Embryonic facial prominence (tissue), 1 donor: ENCODE measurements around the gene SLC27A2.
"Not testable (repeated sequence)": the region's sequence is repeated elsewhere in the genome, so short reads cannot be mapped to it uniquely, and the experiment has no call there.

Experiments
- DNase-seq: peaks from one replicate; pipeline ENCODE4 v3.0.0-alpha.2; 2016; ENCODE audit errors: extremely low spot score

The SLC27A2 gene

DNA sequence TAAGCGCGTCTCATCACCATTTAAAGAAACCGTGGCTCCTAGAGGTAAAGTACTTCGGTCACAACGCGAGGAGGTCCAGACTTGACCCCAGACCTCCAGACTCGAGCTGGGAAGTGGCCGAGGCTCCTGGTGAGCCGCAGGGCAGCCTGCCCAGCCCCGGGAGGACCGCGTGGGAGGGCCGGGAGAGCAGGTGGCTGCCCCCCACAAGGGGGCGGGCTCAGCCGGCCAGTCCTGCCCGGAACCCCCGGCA, at the start of gene SLC27A2:
TSS of gene SLC27A2 (plus strand) at position 228 of the 250 bp plus-strand sequence. CDS start 232 bp downstream, outside the sequence.
- DNase-seq, result no peak

DNA sequence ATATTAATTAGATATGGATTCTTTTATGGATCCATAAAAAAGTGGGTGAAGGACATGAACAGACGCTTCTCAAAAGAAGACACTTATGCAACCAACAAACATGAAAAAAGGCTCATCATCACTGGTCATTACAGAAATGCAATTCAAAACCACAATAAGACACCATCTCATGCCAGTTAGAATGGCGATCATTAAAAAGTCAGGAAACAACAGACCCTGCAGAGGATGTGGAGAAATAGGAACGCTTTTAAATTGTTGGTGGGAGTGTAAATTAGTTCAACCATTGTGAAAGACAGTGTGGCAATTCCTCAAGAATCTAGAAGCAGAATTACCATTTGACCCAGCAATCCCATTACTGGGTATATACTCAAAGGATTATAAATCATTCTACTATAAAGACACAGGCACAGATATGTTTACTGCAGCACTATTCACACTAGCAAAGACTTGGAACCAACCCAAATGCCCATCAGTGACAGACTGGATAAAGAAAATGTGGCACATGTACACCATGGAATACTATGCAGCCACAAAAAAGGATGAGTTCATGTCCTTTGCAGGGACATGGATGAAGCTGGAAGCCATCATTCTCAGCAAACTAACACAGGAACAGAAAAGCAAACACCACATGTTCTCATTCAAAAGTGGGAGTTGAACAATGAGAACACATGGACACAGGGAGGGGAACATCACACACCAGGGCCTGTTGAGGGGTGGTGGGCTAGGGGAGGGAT, 49.6 kb upstream of the SLC27A2 start:
- DNase-seq, result not testable (repeated sequence)

DNA sequence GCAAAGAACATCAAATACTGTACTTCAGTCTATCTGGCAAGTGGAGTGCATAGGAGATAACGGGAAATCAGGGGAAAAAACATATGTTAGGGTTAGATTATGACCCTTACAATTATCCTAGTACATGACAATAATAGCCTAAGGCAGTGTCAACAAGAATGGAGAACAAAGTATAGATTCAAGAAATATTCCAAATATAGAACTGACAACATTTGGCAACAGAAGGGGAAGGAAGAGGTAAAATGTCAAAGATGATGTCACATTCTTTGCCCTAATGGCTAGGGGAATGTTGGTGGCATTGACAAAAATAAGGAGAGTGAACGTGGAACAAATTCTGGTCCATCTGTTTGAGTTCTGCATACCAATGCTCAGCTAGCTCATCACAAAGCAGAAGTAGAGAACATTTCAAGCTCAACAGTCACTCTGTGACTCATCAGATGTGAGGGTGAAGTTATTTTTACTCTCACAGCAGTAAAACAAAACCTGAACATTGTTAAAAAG, 47.4 kb upstream of the SLC27A2 start:
- DNase-seq, result no peak

DNA sequence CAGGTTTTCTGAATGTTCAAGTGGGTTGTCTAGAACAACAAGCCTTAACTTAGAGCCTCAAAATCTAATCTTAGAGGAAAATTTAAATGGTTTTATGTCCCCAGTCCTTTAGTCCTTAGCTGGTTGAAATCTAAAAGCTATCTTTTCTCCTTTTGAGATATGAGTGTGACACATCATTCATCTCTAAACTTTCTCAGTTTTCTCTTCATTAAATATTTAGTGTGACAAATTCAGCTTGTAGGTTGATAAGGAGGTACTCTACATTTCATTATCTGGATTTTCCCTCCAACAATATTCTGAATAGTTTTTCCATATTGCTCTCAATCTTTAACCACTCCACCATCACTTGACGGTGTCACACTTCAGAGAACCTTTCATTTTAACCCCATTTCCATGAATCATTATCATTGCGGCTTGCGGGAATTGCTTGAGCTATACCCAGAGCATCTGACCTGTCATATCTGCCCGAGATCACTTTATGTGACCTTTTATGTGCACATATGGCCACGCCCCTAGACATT, 46.9 kb upstream of the SLC27A2 start:
- no peak for DNase-seq

DNA sequence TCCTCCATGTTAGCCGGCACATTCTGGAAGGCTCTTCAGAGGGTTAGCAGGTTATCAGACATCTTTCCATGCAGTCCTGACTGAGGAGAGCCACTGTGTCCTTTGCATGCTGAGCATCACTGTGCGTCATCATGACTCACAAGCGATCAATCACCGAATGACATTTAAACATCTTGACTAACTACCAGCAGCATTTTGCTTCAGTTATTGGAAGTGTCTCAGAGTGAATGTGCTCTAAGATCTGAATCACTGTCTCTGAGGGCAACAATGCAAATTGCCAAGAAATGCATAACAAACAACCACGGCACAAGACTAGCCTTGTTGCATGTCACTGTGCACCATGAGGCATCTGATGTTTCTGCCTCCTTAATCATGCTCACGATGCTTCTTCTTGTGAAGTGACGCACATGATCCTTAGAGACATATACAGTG, 44.6 kb upstream of the SLC27A2 start:
- DNase-seq, result no peak

DNA sequence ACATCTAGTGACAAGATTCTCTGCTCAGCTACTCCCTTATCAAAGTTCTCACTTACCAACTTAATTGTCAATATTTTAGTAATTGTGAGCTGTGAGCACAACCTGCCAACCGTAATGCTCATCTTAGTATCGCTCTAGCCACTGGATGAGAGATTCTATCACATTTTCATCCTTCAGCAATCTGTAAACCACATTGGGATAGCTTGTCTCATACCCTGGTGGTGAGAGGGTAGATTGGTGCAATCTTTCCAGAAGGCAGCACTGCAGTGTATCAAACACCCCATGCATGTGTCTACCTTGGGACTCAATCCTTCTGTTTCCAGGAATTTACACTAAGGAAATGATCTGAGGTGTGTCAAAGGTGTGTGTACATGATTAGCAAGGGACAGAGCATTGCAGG, 44.1 kb upstream of the SLC27A2 start:
- DNase-seq, result no peak

DNA sequence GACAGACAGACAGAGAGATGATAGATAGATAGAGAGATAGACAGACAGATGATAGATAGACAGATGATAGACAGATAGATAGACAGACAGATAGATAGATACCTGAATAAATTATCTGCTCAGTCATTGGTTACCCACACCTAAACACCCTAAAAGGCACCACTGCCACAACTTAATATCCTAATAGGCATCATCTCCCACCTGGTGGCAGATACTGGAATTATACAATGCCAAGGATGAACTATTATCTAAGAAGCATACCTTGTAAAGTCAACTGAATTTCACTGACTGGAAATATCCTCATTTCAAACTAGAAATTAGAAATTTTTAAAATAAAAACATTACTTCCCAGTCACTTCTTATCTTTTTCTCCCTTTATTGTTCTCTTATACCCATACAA, 43.6 kb upstream of the SLC27A2 start:
- no peak for DNase-seq

DNA sequence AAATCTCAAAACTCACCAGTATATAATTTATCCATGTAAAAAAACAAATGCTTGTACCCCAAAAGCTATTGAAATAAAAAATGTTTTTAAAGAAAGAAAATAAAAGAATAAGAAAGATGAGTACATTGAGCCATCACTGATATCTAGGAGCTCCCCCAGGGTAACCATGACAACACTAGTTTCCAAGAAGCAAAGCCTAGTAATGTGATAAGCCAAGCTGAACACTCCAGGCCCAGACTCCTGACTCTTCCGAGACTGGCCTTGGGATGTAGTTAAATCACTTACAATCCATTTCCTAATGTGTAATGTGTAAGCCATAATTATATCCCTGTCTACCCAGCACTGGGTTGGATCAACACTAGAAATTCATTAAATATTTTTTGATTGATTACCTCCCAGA, 41.9 kb upstream of the SLC27A2 start:
- DNase-seq, result no peak

DNA sequence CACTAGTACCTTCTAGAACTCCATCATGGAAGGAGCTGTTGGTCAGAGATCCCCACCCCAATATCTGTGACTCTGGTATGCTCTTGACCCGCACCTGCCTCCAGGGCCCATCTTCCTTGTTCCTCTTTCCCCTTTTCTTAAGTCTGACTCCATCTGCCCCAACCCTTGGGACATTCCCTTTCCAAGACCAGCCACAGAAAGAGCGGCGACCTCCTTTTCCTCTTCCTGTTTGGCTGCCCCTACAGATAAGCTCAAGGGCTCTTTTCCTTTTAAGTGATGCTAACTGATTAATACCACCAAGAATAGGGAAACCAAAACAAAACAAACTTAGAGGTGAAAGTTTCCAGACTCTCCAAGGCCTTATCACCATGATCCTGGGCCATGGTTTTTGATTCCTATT, 41.0 kb upstream of the SLC27A2 start:
- no peak for DNase-seq

DNA sequence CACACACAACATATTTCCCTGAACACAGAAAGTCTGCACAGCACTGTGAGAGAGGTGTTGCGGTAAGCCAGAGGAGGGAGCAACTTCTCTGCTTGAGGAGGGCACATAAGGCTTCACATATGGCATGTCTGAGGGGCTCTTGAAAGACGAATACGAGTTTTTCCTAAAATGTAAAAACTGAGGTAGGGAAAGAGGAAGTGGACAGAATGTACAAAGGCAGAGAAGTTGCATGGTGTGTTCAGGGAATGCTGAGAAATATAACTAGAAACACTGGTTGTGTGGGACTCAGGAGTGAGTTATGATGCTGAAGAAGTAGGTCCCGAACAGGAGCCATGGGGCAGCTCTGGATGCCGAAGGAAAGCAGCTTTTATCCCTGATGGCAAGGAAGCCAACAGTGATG, 40.1 kb upstream of the SLC27A2 start:
- DNase-seq, result no peak

DNA sequence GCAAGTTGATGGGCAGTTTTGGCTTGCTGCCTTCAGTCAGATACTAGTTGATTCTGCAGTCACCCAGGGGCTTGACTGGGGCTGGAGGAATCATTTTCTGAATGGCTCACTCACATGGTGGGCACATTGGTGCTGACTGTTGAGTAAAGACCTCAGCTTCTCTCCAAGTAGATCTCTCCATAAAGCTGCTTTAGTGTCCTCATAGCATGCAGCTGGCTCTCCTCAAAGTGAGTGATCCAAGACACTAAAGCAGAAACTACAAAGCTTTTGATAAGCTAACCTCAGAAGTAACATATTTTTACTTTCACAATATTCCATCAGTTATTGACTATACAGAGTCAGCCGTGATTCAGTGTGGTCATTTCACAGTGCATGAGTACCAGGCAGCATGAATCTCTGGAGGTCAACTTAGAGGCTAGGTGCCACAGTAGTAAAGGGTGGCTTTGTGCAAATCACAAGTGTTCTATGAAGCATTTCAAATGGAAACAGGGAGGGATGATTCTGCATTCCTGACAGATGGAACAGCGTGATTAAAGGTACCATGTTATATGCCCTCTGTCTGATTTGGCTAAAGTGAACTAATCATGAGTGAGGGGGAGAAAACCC, 38.6 kb upstream of the SLC27A2 start:
- no peak for DNase-seq

DNA sequence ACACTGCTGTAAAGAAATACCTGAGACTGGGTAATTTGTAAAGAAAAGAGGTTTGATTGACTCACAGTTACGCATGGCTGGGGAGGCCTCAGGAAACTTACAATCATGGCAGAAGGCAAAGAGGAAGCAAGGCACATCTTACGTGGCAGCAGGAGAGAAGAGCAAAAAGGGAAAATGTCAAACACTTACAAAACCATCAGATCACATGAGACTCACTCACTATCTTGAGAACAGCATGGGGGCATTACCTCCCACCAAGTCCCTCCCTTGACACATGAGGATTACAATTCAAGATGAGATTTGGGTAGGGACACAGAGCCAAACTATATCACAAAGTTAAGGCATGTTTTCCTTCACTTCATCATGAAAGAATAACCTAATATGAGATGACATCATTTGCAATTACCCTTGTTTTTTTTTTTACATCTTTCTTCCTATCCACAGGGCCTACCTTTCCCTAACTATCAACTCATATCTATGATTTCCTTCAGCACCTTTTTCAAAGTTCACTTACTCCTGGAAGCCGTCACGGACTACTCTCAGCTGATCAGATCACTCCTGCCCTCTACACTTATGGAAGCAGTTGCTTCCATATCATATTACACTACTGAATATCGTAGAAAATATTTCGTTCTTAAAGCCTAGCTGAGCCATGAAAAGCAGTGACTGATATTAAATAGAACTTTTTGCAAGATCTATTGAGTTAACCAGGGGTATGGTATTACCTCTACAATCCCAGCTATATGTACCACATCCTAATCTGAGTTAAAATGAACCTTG, 37.5 kb upstream of the SLC27A2 start:
- no peak for DNase-seq

DNA sequence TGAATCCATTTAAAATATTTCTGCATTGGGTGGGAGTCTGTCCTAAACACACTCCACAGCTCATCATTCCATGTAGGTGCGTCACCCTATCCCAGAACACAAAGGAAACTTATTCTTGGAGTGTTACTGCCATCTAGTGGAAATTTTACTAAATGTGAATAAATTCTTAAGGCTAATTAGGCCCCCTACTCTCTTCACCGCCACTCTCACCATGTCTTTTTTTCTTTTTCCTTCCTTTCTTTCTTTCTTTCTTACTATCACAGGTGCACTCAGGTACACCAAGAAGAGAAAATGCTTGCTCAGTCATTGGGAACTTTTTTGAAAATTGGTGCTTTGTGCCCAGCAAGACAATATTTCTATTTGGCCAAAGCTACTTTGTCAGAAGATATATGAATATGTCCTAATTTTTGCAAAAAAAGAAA, 36.5 kb upstream of the SLC27A2 start:
- peak; percentile 76 for DNase-seq

DNA sequence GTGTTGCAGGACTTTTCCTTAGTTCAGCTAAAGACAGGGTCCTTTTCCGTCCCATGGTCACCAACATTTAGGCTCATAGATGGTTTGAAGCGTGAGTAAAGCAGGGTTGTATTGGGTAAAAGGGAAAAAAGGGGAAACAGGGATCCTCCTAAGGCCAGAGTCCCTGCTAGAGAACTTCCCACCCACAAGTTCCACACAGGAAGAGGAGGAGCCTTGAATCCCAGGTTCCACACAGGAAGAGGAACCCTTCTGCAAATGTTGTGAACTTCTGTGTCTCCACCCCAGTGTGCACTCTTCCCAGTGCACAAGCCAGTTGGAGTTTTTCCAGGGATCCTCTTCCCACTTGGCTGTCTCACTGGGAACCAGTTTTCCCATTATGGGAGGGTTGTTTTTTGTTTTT, 35.4 kb upstream of the SLC27A2 start:
- no peak for DNase-seq

DNA sequence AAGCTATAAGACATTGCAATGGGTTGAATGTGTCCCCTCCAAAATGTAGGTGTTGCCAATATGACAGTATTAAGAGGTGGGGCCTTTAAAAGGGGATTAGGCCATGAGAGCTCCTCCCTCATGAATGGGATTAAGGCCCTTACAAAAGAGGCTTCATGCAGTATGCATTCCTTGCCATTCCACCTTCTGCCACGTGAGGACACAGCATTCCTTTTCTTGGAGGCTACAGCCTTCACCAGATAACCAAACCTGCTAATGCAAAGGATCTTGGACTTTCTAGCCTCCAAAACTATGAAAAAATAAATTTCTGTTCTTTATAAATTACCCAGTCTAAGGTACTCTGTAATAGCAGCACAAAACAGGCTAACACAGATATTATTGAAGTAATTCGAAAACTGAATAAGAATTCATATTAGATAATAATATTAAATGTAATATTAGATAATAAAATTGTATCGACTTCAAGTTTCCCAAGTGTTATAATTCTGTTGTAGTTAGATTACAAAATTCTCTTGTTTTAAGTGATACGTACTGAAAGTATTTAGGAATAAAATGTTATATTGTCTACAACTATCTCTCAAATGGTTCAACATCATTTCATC, 33.5 kb upstream of the SLC27A2 start:
- no peak for DNase-seq

DNA sequence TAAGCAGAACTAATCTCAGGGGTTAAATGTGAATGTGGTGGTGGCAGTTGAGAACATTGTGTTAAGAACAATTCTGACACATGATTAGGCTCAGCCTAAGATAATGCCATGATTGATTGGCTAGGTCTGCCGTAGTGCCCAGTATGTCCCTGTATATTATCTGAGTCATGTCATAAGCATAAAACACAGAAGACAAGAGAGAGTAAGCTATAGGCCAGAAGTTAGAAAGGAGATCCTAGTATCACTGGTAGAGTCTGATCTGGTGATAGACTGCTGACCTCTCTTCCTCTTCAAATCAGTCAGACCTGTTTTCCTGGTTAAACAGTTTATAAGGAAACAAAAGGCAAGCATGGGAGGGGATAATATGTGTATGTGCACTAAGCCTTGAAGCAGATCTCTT, 32.9 kb upstream of the SLC27A2 start:
- DNase-seq, result no peak

DNA sequence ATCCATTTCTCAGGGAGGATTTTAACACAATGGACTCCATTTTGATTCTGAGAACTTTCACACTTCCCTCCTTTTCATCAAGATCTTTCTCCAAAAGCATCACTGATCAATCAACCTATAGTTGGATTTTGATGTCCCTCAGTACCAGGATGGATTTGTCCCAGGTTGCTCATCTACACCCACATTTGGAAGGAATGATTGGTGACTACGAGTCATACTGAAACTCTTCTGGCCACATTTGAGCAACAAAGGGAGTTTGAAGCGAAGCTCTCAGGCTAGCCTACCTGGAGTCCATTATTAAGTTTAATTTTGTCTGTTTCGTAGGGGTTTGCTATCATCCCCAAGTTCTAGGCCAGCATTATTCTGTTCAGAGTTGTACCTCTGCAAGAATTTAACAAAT, 31.6 kb upstream of the SLC27A2 start:
- no peak for DNase-seq

DNA sequence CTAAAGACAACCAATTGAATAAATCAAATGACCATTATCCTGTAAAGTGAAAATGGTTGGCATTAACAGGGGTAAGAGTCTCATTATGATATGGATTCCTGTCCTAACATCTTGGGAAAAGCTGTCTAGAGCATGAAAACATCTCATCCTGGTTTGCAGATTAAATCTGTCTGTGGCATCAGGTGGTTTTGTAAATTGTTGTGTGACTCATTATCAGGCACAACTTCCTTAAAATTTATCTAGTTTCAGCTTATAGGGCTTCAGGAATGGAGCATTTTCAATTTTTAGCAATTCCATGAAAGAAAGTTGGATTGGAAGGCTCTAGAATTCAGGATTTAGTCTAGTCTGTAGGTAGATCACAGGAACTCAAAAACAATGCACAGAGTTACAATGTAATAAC, 31.1 kb upstream of the SLC27A2 start:
- no peak for DNase-seq

DNA sequence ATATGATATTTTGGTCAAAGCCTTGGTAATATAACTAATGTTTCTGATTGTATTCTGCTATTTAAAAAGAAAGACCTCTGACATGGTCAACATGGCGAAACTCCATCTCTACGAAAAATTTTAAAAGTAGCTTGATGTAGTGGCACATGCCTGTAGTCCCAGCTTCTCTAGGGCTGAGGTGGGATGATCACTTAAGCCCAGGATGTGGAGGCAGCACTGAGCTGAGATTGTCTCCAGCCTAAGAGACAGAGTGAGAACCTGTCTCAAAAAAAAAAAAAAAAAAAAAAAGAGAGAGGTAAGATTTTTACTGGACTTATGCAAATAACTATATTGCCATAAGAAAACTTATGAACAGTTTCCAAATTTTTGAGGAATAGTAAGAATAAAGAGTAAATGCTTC, 30.5 kb upstream of the SLC27A2 start:
- DNase-seq, result no peak

DNA sequence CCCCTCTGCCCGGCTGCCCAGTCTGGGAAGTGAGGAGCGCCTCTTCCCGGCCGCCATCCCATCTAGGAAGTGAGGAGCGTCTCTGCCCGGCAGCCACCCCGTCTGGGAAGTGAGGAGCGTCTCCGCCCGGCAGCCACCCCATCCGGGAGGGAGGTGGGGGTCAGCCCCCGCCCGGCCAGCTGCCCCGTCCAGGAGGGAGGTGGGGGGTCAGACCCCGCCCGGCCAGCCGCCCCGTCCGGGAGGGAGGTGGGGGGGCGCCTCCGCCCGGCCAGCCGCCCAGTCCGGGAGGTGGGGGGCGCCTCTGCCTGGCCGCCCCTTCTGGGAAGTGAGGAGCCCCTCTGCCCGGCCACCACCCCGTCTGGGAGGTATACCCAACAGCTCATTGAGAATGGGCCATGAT, 23.8 kb upstream of the SLC27A2 start:
- not testable (repeated sequence) for DNase-seq

DNA sequence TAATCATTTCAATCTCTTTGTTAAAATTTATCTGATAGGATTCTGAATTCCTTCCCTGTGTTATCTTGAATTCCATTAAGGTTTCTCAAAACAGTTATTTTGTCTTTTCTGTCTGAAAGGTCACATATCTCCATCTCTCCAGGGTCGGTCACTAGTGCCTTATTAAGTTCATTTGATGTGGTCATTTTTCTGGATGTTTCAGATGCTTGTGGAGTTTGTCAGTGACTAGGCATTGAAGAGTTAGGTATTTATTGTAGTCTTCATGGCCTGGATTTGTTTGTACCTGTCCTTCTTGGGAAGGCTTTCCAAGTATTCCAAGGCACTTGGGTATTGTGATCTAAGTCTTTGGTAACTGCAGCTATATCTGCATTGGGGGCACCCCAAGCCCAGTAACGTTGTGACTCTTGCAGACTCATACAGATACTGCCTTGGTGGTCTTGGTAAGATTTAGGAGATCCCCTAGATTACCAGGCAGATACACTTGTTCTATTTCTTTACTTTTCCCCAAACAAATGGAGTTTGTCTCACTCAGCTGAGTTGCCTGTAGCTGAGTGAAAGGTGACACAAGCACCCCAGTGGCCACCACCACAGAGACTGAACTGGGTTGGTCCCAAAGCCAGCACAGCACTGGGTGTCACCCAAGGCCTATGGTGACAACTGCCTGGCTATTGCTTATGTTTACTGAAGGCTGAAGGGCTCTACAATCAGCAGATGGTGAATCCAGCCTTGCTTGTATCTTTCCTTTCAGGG, 18.9 kb upstream of the SLC27A2 start:
- DNase-seq, result no peak
